K562 (cell line): Measurements from ENCODE around the gene MMP24. TPM values are rescaled to one million over a fixed set of nuclear protein-coding genes. Genes with fewer than 3 reads are reported as not detected.
A peak's percentile ranks its signal among the peaks of the same experiment; 100 is the strongest.

Source experiments
- ZNF3 ChIP-seq: fragments of 250-450 bp; sonication (Bioruptor Pico); IDR thresholded peaks from 2 replicates; pipeline ENCODE4 v1.5.0; 2021; ENCODE audit warnings: mild to moderate bottlenecking, moderate library complexity
- polyA plus RNA-seq, 8 experiments: library from polyadenylated mRNA; depleted of rRNA in 4 of 8; stranded (reverse) in 5 of 8; unstranded in 3 of 8; fragments of >200 nt; fragmentation: Nextera tagmentation in 2 of 8; fragmentation: Illumina TruSeq in 1 of 8; extraction: Ambion mirVana in 2 of 8; extraction: Trizol in 1 of 8; gene quantifications; 2 replicates each; pipeline versions ENCODE4 v1.2.1 to v1.2.3, GENCODE V29; 2011 to 2014; ENCODE audit warnings: inconsistent platforms in 1 of 8, missing spikeins in 1 of 8
- total RNA-seq, 7 experiments: library from RNA; depleted of rRNA in 6 of 7; stranded (reverse); fragments of >200 nt in 6 of 7; fragmentation: Illumina TruSeq in 2 of 7; extraction: Trizol in 2 of 7; gene quantifications; 2 replicates each; pipeline versions ENCODE4 v1.2.1 to v1.2.3, GENCODE V29; 2011 to 2021; ENCODE audit warnings: low replicate concordance in 1 of 7
- TF ChIP-seq, protein P1 (sequence below), 2 experiments: fragments of 450-650 bp; IDR thresholded peaks; 2 replicates each; pipeline ENCODE4 v1.6.1; 2018; ENCODE audit warnings: mild to moderate bottlenecking in 2 of 2, low read depth in 1 of 2; ENCODE audit not compliant: partially characterized antibody in 2 of 2
- TF ChIP-seq, protein P2 (sequence below): sonication (generic); IDR thresholded peaks from 2 replicates; pipeline ENCODE4 v1.6.1; 2016

MMP24 gene
- total and polyA plus RNA-seq, 9 of the 15 experiments (the other 6 are each of a cell fraction or from before 2014, with no cell fraction given): 0.03 to 0.07 (median 0.03) TPM; not detected in 6

DNA sequence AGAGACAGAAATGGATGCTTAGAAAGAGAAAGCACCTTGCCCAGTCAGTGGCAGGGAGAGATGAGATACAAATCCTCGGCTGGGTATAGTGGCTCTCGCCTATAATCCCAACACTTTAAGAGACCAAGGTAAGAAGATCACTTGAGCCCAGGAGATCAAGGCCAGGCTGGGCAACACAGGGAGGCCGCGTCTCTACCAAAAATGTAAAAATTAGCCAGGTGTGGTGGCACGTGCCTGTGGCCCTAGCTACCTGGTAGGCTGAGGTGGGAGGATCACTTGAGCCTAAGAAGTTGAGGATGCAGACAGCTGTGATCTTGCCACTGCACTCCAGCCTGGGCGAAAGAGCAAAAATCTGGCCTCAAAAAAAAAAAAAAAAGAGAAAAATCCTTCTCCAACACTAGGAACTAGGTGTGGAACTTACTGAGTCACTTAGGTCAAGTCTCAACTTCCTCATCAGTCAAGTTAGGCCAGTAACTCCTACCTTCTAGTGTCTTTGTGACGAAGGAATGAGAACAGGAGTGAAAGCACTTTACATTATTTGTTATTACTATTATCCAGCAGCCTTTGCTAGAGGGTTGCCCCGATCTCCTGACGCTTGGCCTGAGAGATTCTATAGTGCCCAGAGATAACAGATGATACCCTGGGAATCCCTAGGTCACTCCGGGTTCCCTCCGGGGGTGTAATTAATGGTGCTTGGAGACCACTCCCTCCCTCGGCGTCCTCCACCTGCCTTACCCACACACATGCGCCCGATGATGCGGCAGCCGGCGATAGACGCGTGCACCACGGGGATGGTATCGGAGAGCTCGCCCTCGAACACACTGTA, 57.2 kb downstream of the MMP24 start (continued):
- TF ChIP-seq, protein P1, sequence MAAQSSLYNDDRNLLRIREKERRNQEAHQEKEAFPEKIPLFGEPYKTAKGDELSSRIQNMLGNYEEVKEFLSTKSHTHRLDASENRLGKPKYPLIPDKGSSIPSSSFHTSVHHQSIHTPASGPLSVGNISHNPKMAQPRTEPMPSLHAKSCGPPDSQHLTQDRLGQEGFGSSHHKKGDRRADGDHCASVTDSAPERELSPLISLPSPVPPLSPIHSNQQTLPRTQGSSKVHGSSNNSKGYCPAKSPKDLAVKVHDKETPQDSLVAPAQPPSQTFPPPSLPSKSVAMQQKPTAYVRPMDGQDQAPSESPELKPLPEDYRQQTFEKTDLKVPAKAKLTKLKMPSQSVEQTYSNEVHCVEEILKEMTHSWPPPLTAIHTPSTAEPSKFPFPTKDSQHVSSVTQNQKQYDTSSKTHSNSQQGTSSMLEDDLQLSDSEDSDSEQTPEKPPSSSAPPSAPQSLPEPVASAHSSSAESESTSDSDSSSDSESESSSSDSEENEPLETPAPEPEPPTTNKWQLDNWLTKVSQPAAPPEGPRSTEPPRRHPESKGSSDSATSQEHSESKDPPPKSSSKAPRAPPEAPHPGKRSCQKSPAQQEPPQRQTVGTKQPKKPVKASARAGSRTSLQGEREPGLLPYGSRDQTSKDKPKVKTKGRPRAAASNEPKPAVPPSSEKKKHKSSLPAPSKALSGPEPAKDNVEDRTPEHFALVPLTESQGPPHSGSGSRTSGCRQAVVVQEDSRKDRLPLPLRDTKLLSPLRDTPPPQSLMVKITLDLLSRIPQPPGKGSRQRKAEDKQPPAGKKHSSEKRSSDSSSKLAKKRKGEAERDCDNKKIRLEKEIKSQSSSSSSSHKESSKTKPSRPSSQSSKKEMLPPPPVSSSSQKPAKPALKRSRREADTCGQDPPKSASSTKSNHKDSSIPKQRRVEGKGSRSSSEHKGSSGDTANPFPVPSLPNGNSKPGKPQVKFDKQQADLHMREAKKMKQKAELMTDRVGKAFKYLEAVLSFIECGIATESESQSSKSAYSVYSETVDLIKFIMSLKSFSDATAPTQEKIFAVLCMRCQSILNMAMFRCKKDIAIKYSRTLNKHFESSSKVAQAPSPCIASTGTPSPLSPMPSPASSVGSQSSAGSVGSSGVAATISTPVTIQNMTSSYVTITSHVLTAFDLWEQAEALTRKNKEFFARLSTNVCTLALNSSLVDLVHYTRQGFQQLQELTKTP (IDR thresholded peaks at IDR 0.05; ENCODE audit: low read depth in 1 of 2, partially characterized antibody in 2 of 2): peak in 1 of 2 experiments; percentile 5
- TF ChIP-seq ZNF3 (CRISPR knock-in tag): no peak
- TF ChIP-seq, protein P2, sequence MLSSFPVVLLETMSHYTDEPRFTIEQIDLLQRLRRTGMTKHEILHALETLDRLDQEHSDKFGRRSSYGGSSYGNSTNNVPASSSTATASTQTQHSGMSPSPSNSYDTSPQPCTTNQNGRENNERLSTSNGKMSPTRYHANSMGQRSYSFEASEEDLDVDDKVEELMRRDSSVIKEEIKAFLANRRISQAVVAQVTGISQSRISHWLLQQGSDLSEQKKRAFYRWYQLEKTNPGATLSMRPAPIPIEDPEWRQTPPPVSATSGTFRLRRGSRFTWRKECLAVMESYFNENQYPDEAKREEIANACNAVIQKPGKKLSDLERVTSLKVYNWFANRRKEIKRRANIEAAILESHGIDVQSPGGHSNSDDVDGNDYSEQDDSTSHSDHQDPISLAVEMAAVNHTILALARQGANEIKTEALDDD: peak; percentile 71
